CD14-positive monocyte (primary cell): Measurements from ENCODE around the gene WNT7A. TPM values are rescaled to one million over a fixed set of nuclear protein-coding genes. Genes with fewer than 3 reads are reported as not detected.

ENCODE experiments used
- DNase-seq, 3 donors: peaks; one replicate each; pipeline ENCODE4 v3.0.0-alpha.2; 2011 to 2022
- H2AFZ ChIP-seq: 2 replicates; pipeline ENCODE4 v1.6.0; 2012; ENCODE audit warnings: mild to moderate bottlenecking, low read depth, low read length, inconsistent platforms; ENCODE audit not compliant: insufficient read depth, poor library complexity, severe bottlenecking
- H3K27ac ChIP-seq, 2 donors: 1 replicate in 1 of 2; 2 replicates in 1 of 2; pipeline ENCODE4 v1.5.1; 2012 to 2013; ENCODE audit warnings: low read length in 2 of 2, control low read depth in 1 of 2, inconsistent platforms in 1 of 2, low read depth in 1 of 2, mild to moderate bottlenecking in 1 of 2
- H3K27me3 ChIP-seq, 2 donors: one replicate each; pipeline versions ENCODE4 v1.6.0 to v1.6.1; 2011 to 2013; ENCODE audit warnings: low read length in 2 of 2; ENCODE audit not compliant: control insufficient read depth in 2 of 2, insufficient read depth in 2 of 2
- H3K36me3 ChIP-seq, 2 donors: replicated peaks in 1 of 2; 1 replicate in 1 of 2; 2 replicates in 1 of 2; pipeline versions ENCODE4 v1.5.1 to v1.6.1; 2012 to 2013; ENCODE audit warnings: low read length in 2 of 2, control low read depth in 1 of 2, inconsistent platforms in 1 of 2, mild to moderate bottlenecking in 1 of 2; ENCODE audit not compliant: insufficient read depth in 2 of 2, control insufficient read depth in 1 of 2
- H3K4me1 ChIP-seq, 2 donors: 1 replicate in 1 of 2; 2 replicates in 1 of 2; pipeline versions ENCODE4 v1.5.1 to v1.6.1; 2012 to 2013; ENCODE audit warnings: low read length in 2 of 2, control low read depth in 1 of 2, inconsistent platforms in 1 of 2, mild to moderate bottlenecking in 1 of 2, moderate library complexity in 1 of 2; ENCODE audit not compliant: insufficient read depth in 2 of 2, control insufficient read depth in 1 of 2
- H3K4me2 ChIP-seq: replicated peaks from 2 replicates; pipeline ENCODE3; 2012; ENCODE audit warnings: low read length, moderate library complexity, mild to moderate bottlenecking; ENCODE audit not compliant: poor library complexity, severe bottlenecking; ENCODE audit errors: extremely low read depth
- H3K4me3 ChIP-seq, 3 experiments: fragments of 200-600 bp in 1 of 3; sonication (generic) in 1 of 3; replicated peaks in 1 of 3; 1 replicate in 2 of 3; 2 replicates in 1 of 3; pipeline ENCODE4 v1.5.1; 2011 to 2013; ENCODE audit warnings: low read length in 3 of 3, mild to moderate bottlenecking in 3 of 3, control low read depth in 2 of 3, low read depth in 2 of 3, inconsistent platforms in 1 of 3, moderate library complexity in 1 of 3
- H3K79me2 ChIP-seq: 2 replicates; pipeline ENCODE4 v1.6.0; 2012; ENCODE audit warnings: mild to moderate bottlenecking, control low read depth, inconsistent platforms, low read length, moderate library complexity; ENCODE audit not compliant: insufficient read depth
- H3K9ac ChIP-seq: 2 replicates; pipeline ENCODE4 v1.6.0; 2017; ENCODE audit warnings: low read length, mild to moderate bottlenecking; ENCODE audit not compliant: insufficient read depth, poor library complexity, severe bottlenecking
- H3K9me3 ChIP-seq, 2 donors: replicated peaks in 1 of 2; 1 replicate in 1 of 2; 2 replicates in 1 of 2; pipeline versions ENCODE4 v1.5.1 to v1.6.1; 2012 to 2013; ENCODE audit warnings: low read length in 2 of 2, control low read depth in 1 of 2; ENCODE audit not compliant: control insufficient read depth in 1 of 2, insufficient read depth in 1 of 2
- H4K20me1 ChIP-seq: 2 replicates; pipeline ENCODE4 v1.6.0; 2012; ENCODE audit warnings: mild to moderate bottlenecking, low read length, control low read depth, moderate library complexity; ENCODE audit not compliant: insufficient read depth
- H3K27ac Mint-ChIP-seq, 7 donors: one replicate each; pipeline ENCODE4 v1.8.0; 2020; ENCODE audit warnings: mild to moderate bottlenecking in 7 of 7, mixed read lengths in 7 of 7, moderate library complexity in 6 of 7, inconsistent platforms in 2 of 7
- H3K27me3 Mint-ChIP-seq, 3 donors: one replicate each; pipeline ENCODE4 v1.8.0; 2021 to 2022; ENCODE audit warnings: low read depth in 3 of 3, mild to moderate bottlenecking in 3 of 3, mixed read lengths in 3 of 3, moderate library complexity in 3 of 3, inconsistent platforms in 1 of 3
- H3K36me3 Mint-ChIP-seq, 2 donors: one replicate each; pipeline ENCODE4 v1.8.0; 2020; ENCODE audit warnings: mixed read lengths in 2 of 2, inconsistent platforms in 1 of 2, mild to moderate bottlenecking in 1 of 2
- H3K4me1 Mint-ChIP-seq: one replicate; pipeline ENCODE4 v1.8.0; 2020; ENCODE audit warnings: mild to moderate bottlenecking, mixed read lengths
- H3K4me3 Mint-ChIP-seq, 2 donors: one replicate each; pipeline ENCODE4 v1.8.0; 2020; ENCODE audit warnings: mild to moderate bottlenecking in 2 of 2, mixed read lengths in 2 of 2, moderate library complexity in 1 of 2
- H3K9me3 Mint-ChIP-seq, 7 donors: one replicate each; pipeline ENCODE4 v1.8.0; 2020 to 2022; ENCODE audit warnings: mixed read lengths in 7 of 7, mild to moderate bottlenecking in 6 of 7, moderate library complexity in 6 of 7, inconsistent platforms in 2 of 7
- WGBS: methylation state at CpG from one replicate; pipeline ENCODE4 v1.1.5; 2013; ENCODE audit warnings: missing lambda C conversion rate; ENCODE audit not compliant: insufficient coverage; 5-methylcytosine and 5-hydroxymethylcytosine counted together
- intact Hi-C, 2 donors: fragments of 100-400 bp; cut with micrococcal nuclease; formaldehyde crosslinking; loops; one replicate each; pipeline versions ENCODE4 v1.15.0 to v1.15.1; 2023
- polyA plus RNA-seq, 3 donors: library from polyadenylated mRNA; depleted of rRNA in 1 of 3; unstranded in 2 of 3; stranded (reverse) in 1 of 3; fragments of 300-500 nt in 2 of 3; fragments of >200 nt in 1 of 3; fragmentation: Illumina TruSeq in 2 of 3; gene quantifications; 1 replicate in 2 of 3; 2 replicates in 1 of 3; pipeline ENCODE4 v1.2.3, GENCODE V29; 2012 to 2021
- TF ChIP-seq, protein P1 (sequence below): fragments of 200-600 bp; IDR thresholded peaks from one replicate; pipeline ENCODE4 v1.8.0; 2022; ENCODE audit warnings: antibody characterized with exemption, mild to moderate bottlenecking

Gene WNT7A
- polyA plus RNA-seq, 3 donors, result not detected

DNA sequence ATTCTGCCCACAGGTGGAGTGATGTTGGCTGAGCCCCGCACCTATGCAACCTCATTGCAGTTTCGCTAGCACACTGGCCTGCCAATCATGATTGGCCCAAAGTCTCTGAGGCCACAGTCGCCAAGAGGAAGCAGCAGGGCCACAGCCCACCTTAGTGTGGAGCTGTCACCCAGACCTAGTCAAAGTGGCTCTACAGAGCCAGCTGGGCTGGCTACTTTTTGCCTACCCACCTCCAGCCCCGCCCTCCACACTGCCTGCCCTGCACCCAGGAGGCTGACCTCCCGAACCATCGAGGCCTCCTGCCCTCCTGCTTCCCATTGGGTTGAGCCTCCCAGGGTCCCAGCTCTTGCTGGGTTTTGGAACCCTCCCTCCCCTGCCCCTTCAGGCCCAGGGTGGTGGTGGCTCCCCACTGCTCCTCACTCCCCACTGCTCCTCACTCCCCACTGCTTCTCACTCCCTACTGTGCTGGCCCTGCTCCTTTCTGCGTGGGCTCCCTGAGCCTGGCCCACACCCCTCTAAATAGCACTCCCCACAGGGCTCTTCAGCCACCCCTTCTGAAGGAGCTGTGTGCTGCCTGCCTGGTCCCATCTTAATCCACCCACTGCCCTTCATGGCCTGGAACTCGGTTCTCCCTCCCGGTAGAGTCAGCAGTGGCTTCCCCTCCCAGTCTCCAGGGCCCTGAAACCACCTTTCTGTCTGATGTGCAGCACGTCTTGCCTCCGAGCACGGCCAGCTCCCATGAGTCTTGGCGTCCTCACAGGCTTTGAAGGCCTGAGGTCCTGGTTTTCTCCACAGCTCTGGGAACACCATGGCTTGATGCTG is 89.3 kb downstream of the WNT7A start:
- no peak overlapping the region for H3K4me3 Mint-ChIP-seq
- 92% methylated on average over 13 of the region's 13 CpGs for WGBS
- Histone ChIP-seq H4K20me1 (no peaks in the 10 kb centered on the region), H3K79me2 (no peaks in the 10 kb centered on the region), H3K4me1 (no peaks in the 10 kb centered on the region), H3K27me3 (no peaks in the 10 kb centered on the region), H3K4me3 (no peak overlapping the region), H3K36me3 (no peaks in the 10 kb centered on the region), H2AFZ (no peak overlapping the region), H3K9me3 (no peaks in the 10 kb centered on the region), H3K27ac (no peak overlapping the region), H3K9ac (no peak overlapping the region), H3K4me2 (no peak overlapping the region)
- peaks cover 2 to 6% (median 5%) of the 10 kb centered on the region in 3 donors for H3K27me3 Mint-ChIP-seq
- H3K9me3 Mint-ChIP-seq, result peaks cover 0 to 1% (median 0%) of the 10 kb centered on the region in 7 donors
- H3K27ac Mint-ChIP-seq, result no peak overlapping the region
- intact Hi-C loops, result no loop called here
- TF ChIP-seq, protein P1, sequence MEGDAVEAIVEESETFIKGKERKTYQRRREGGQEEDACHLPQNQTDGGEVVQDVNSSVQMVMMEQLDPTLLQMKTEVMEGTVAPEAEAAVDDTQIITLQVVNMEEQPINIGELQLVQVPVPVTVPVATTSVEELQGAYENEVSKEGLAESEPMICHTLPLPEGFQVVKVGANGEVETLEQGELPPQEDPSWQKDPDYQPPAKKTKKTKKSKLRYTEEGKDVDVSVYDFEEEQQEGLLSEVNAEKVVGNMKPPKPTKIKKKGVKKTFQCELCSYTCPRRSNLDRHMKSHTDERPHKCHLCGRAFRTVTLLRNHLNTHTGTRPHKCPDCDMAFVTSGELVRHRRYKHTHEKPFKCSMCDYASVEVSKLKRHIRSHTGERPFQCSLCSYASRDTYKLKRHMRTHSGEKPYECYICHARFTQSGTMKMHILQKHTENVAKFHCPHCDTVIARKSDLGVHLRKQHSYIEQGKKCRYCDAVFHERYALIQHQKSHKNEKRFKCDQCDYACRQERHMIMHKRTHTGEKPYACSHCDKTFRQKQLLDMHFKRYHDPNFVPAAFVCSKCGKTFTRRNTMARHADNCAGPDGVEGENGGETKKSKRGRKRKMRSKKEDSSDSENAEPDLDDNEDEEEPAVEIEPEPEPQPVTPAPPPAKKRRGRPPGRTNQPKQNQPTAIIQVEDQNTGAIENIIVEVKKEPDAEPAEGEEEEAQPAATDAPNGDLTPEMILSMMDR, result no peak
- H3K36me3 Mint-ChIP-seq, result no peaks in the 10 kb centered on the region
- no peaks in the 10 kb centered on the region for H3K4me1 Mint-ChIP-seq
- DNase-seq, result no peak

DNA sequence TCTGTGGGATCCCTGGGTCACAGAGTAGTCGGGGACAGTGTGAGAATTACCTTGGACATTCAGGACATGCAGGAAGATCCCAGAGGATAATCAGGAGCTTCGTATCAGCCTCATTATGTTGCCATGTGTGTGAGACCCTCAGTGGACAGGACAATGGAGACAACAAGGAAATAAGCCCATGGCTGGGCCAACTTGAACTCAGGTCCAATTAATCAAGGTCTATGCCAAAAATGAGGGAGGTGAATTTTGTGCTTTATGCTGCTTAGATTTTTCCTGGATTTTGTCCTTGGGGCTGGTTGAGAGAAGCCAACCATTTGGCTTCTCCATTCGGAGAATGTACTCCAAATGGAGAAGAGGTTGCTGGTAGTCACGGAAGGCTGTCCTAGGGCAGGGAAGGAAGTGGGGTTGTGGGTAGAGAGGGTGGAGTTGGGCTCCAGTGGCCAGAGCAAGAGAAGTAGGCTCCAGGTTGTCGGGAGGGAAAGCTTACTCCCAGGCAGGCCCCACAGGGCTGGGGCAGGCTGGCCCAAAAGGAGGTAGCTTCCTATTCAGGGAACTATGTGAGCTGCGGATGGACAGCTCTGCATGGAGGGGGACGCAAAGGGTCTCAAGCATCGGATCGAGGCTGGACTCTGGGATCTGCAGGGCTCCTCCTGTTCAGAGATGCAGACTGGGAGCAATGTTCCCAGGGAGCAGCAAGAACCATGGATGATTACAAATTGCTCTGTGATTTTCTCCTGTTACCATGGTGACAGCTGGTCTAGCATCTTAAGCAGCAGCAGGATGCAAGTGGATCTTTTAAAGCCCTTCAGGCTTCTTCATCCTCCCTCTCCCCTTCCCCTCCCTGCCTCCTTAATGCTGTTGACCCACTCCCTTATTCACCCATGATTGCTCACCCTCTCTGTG is 91.1 kb downstream of the WNT7A start:
- WGBS, result 63% methylated on average over 9 of the region's 9 CpGs
- H4K20me1 ChIP-seq, result no peaks in the 10 kb centered on the region
- Mint-ChIP-seq H3K4me3 (no peak overlapping the region), H3K9me3 (peaks cover 0 to 1% (median 0%) of the 10 kb centered on the region in 7 donors), H3K27ac (no peak overlapping the region), H3K27me3 (peaks cover under 1 to 9% (median 3%) of the 10 kb centered on the region in 3 donors), H3K4me1 (no peaks in the 10 kb centered on the region), H3K36me3 (no peaks in the 10 kb centered on the region)
- no peak overlapping the region for H2AFZ ChIP-seq
- H3K9me3 ChIP-seq, result no peaks in the 10 kb centered on the region
- no peak overlapping the region for H3K9ac ChIP-seq
- no peak overlapping the region for H3K4me3 ChIP-seq
- no peaks in the 10 kb centered on the region for H3K36me3 ChIP-seq
- H3K4me1 ChIP-seq, result no peaks in the 10 kb centered on the region
- intact Hi-C loops, result no loop called here
- H3K27ac ChIP-seq, result no peak overlapping the region
- TF ChIP-seq, protein P1, result no peak
- H3K79me2 ChIP-seq, result no peaks in the 10 kb centered on the region
- no peak overlapping the region for H3K4me2 ChIP-seq
- no peaks in the 10 kb centered on the region for H3K27me3 ChIP-seq
- no peak for DNase-seq
